ENCODE results near the gene POMP. TPM values are rescaled to one million over a fixed set of nuclear protein-coding genes. Genes with fewer than 3 reads are reported as not detected.
"Not testable (repeated sequence)": the region's sequence is repeated elsewhere in the genome, so short reads cannot be mapped to it uniquely, and the experiment has no call there.

The POMP gene
- total RNA-seq, 2 donors from 2014 or later = 88.2 to 93.7 TPM

- DNase-seq (ENCODE audit: low spot score) = no peak
Measured at GRCh38 chr13:28666897-28667488, 8.1 kb downstream of the POMP start.

GRCh38 chr13:28671126-28671792 lies 12.3 kb downstream of the POMP start:
- TF ChIP-seq CTCF (IDR thresholded peaks at IDR 0.05) = no peak
- Histone ChIP-seq H3K27ac (no peak overlapping the region), H3K9me3 (no peaks in the 10 kb centered on the region), H3K36me3 (peaks cover 95% of the 10 kb centered on the region), H3K4me1 (no peaks in the 10 kb centered on the region), H3K4me3 (no peak overlapping the region), H3K27me3 (no peaks in the 10 kb centered on the region)
- no peak for DNase-seq (ENCODE audit: low spot score)

More at GRCh38 chr13:28666897-28667488, 8.1 kb downstream of the POMP start:
- H3K27ac ChIP-seq = no peak overlapping the region
- peaks cover 0 to 3% of the 10 kb centered on the region in 2 donors for H3K4me1 ChIP-seq
- H3K27me3 ChIP-seq = no peaks in the 10 kb centered on the region
- peaks cover 96% of the 10 kb centered on the region for H3K36me3 ChIP-seq
- H3K4me3 ChIP-seq = no peak overlapping the region
- H3K9me3 ChIP-seq = no peaks in the 10 kb centered on the region
- no peak for TF ChIP-seq CTCF (IDR thresholded peaks at IDR 0.05)

- H3K4me3 ChIP-seq = no peak overlapping the region
- H3K27ac ChIP-seq = no peak overlapping the region
- H3K9me3 ChIP-seq = no peaks in the 10 kb centered on the region
- peaks cover 47% of the 10 kb centered on the region for H3K36me3 ChIP-seq
- no peaks in the 10 kb centered on the region for H3K4me1 ChIP-seq
- no peak for DNase-seq (ENCODE audit: low spot score)
- TF ChIP-seq CTCF (IDR thresholded peaks at IDR 0.05) = no peak
- no peaks in the 10 kb centered on the region for H3K27me3 ChIP-seq
Measured at GRCh38 chr13:28678809-28679208, 19.9 kb downstream of the POMP start.

GRCh38 chr13:28679628-28680027 lies 20.7 kb downstream of the POMP start:
- Histone ChIP-seq H3K9me3 (no peaks in the 10 kb centered on the region), H3K36me3 (peaks cover 39% of the 10 kb centered on the region), H3K27me3 (no peaks in the 10 kb centered on the region), H3K27ac (no peak overlapping the region), H3K4me1 (no peaks in the 10 kb centered on the region), H3K4me3 (no peak overlapping the region)
- no peak for DNase-seq (ENCODE audit: low spot score)
- TF ChIP-seq CTCF (IDR thresholded peaks at IDR 0.05) = peak in 1 of 2 donors; percentile 52

- no peaks in the 10 kb centered on the region for H3K27me3 ChIP-seq
- no peak overlapping the region for H3K4me3 ChIP-seq
- peaks cover 29% of the 10 kb centered on the region for H3K36me3 ChIP-seq
- H3K9me3 ChIP-seq = no peaks in the 10 kb centered on the region
- H3K27ac ChIP-seq = no peak overlapping the region
- TF ChIP-seq CTCF (IDR thresholded peaks at IDR 0.05) = no peak
- no peaks in the 10 kb centered on the region for H3K4me1 ChIP-seq
- DNase-seq (ENCODE audit: low spot score) = no peak
Measured at GRCh38 chr13:28680541-28680940, 21.6 kb downstream of the POMP start.

GRCh38 chr13:28683169-28683568 lies 24.2 kb downstream of the POMP start:
- not testable (repeated sequence) for DNase-seq (ENCODE audit: low spot score); H3K4me3 ChIP-seq; H3K27me3 ChIP-seq; H3K9me3 ChIP-seq; H3K4me1 ChIP-seq; H3K27ac ChIP-seq; H3K36me3 ChIP-seq

Data from right atrium auricular region (tissue), 2 donors.